T-helper 9 cell (primary cell): ENCODE results near the gene PAK1.

Experiments
- DNase-seq: peaks from one replicate; pipeline ENCODE4 v3.0.0-alpha.2; 2020

Gene PAK1

DNA sequence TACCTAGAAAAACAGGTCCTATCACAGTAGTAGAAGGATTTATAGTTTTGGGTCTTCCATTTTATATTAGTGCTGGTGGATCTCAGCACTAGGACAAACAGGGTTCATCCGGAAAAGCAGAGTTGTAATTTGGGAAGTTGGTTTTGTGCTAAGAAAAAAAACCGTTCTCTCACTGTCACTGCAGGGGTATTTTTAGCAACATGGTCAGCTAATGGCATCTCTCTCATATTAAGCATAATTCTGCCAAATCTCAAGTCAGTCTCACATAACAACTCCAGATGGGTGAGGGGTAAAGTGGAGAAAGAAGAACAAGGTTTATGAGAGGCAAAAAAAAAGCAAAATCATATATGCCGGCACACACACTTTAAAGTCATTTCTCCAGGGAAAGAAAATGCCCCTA lies 120.8 kb downstream of the PAK1 start:
- DNase-seq: no peak

DNA sequence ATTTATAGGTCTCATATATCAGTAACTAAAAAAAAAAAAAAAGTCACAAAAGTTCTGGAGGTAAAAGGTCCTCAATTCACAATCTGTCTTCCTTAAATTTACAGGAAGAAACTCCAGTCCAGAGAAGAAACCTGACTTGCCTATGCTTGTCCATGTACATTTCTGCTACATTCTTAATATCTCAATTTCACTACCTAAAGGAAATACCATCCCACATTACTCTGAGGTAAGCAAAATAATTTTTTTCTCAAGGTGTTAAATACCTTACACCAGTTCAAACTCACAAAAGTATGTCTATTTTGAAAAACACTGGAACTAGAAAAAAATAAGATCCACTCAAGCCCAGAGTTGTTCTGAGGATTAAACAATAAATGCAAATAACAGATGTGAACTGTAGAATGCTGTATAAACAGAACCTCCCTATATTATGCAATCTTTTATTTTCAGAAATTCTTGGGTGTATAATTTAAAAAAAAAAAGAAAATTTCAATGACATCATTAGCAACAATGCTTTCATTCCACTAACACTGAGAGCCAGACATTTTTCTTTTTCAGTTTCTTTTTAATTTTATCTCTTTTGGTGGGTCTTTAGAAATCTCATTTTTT lies 122.5 kb downstream of the PAK1 start:
- DNase-seq: no peak

DNA sequence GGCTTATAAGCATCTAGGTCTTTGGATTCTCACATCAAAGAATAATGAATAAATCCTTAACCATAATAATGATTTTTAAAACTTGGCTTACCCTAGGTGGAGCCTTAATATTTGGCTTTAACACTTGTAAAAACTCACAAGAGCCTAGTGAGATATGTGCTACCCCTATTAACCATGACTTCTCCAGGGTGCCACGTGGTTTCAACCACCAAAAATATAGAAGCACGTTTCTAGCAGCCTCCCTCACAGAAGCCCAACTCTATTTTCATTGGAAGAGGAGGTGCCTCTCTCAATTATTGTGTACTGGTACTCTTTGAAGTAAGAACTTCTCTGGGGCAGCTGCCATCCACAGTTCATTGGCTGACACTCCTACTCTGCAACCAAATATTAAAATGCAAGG lies 125.9 kb downstream of the PAK1 start:
- no peak for DNase-seq

DNA sequence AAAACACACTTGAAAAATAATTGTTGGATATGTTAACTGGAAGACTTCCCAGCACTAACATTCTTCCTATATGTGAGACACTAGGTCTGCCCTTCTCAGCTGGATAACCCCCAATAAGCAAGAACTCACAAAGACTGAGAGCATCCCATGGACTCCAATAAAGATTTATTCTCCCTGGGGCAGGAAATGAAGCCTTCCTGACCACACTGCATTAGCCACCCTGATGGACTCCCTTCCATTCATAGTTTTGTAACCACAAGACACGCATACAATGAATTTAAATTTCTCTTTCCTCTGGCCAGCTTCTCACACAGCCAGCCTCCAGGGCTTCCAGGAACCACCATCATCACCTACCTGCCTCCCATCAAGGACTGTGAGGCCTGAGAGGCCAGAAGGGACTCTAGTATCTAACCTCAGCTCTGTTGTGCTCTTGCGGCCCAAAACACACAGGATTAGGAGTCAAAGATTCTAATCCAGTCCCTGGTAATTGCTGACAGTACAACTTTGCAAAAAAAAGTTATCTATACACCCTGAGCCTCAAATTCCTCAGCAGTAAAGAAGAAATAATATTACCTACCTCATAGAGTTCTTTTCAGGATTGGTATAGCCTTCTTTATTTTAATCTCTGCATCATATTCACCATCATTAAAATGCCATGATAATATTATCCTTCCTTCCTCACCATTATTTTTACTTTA lies 126.8 kb downstream of the PAK1 start:
- no peak for DNase-seq

DNA sequence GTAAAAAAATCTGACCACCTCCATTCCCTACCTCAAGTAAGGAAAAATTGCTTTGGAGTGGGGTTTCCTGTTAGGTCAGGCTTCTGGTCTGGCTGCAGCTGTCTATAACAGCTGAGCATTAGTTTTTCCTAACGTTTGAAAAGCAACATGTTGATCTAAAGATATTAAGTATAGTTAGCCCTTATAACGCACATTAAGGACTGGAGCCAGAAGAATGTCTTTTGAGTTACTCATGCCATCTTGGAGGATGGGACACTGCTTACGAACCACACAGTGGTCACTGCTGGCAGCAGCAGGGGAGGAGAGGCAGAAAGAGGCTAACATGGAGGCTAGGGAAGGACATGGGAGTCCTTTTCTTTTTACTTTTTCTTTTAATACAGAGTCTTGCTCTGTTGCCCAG lies 128.3 kb downstream of the PAK1 start:
- DNase-seq: no peak

DNA sequence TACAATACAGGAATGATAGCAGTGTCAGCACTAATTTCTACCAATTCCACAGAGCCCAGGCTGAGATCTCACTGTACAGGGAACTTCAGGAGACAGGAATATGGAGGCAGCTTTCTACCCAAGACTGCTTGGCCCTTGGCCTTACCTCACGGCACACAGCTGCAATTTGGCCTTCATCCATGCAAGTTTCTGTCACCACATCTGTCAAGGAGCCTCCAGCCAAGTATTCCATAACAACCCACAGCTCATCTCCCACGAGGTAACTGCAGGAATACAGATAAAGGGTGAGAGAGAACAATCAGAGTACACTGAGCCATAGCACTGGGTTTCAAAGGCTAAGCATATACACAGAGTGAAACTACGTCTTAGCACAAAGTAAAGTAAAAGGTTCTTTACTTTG lies 133.4 kb downstream of the PAK1 start:
- no peak for DNase-seq

DNA sequence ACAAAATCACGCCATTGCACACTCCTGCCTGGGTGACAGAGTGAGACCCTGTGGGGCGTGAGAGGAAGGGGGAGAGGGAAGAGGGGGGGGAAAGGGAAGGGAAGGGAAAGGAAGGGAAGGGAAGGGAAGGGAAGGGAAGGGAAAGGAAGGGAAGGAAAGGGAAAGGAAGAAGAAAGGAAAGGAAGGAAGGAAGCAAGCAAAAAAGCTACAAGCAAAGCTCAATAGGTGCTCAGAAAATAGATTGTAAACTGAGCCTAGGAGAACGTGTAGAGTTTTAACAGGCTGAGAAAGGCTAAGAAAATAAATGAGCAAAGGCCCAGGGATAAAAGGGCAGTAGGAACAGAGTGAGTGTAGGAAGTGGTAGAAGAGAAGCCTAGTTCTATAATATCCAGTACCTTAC lies 141.6 kb downstream of the PAK1 start:
- no peak for DNase-seq

DNA sequence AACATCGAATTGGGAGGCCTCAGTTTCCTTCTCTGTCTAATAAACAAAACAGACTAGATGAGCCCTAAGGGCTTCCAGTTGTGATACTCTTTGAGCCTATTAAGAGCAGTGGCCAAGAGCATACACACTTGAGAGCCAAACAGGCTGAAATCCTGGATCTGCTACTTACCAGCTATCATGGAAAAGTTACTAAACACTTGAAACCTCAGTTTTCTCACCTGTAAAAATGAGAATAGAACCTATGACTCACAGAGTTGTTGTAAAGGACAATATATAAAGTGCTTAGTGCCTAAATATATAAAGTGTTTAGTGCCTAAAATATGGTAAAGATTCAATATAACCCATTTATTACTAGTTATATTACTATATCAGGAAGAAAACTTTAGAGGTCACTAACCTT lies 148.7 kb downstream of the PAK1 start:
- no peak for DNase-seq

DNA sequence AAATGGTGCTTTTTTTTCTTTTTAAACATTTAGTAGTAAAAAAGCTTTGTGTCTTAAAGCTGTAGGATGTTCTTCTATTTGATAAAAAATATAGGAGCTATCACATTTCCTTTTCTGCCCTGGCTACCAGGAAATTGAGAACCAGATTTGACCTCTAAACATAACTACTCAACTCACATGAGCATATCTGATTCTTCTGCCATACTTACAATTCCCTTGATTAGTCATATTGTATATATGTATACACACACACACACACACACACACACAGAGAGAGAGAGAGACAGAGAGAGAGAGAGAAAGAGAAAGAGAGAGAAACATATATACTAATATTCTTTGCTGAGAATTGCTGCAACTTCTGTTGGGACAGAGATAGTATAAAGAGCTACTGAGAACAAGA lies 149.4 kb downstream of the PAK1 start:
- no peak for DNase-seq

DNA sequence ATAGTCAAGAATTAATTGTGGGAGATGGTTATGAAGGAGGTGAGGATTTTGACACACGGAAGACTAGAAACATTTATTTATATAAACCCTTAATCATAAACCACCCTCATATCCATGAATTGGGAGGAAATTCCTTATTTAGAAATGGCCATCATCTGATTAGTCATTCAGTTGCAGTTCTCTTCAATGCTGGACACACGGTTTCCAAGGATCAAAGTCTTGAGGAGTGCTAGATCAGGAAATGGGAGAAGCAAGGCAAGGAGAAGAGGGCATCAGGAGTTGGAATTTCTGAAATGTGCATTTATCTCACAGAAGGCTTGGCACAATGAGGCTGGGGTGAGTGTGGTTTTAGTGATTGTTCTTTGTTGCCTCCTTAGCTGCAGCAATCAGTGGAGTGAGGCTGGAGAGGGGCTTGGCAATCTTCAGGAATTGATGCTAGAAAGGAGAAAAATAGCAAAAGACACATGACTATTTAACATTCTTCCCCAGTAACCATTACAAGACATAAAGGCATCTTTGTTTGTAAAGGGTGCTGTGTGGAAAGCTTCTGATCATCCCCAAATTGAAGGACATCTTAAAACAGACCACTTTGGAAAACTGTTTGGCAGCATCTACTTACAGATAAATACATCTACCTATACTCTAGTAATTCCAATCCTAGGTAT lies 150.8 kb downstream of the PAK1 start:
- no peak for DNase-seq

DNA sequence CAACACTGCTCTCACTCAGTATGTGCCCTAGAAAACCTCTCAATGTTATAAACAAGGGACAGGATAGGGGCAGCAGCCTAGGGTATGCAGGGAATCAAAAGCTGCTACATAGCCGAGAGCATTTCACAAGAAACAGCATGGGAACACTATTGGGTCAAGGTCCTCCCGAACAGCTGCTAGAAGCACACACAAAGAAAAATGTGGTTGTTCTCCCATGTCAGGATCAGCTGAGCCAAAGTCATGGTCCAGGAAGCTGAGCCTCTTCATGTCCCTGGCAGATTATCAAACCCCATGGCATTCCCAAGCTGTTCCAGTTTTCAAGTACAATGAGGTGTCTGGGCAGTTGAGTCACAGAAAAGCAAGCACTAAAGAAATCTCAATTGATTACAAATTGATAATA lies 151.4 kb downstream of the PAK1 start:
- DNase-seq: no peak

DNA sequence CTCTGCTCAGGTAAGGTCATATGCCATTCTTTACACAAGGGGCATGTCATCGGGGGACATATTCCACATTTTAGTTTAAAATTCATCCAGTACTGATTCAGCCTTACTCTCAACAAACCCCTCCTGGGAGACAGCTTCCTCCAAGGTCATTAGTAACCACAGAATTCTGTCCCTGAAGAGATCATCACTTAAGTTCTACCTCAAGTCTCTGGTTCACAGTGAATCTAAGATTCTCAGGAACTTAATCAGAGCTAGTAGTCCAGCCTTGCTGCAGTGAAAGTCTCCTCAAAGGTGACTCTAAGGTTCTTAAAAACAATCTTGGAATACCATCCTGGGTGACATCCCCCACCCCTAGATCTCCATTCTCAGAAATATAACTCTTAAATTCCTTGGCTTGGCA lies 153.5 kb downstream of the PAK1 start:
- DNase-seq: no peak

DNA sequence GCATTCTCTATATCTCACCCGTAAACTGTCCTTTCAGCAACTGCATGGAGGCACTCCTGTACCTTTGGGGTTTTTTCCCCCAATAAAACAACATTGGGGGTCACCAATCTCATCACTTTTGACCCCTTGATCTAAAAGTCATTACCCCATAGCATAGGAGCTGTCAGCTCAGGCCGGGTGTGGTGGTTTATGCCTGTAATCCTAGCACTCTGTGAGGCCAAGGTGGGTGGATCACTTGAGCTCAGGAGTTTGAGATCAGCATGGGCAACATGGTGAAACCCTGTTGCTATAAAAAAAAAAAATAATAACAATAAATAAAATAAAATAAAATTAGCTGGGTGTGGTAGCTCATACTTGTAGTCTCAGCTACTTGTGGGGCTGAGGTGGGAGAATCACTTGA lies 155.3 kb downstream of the PAK1 start:
- DNase-seq: no peak

DNA sequence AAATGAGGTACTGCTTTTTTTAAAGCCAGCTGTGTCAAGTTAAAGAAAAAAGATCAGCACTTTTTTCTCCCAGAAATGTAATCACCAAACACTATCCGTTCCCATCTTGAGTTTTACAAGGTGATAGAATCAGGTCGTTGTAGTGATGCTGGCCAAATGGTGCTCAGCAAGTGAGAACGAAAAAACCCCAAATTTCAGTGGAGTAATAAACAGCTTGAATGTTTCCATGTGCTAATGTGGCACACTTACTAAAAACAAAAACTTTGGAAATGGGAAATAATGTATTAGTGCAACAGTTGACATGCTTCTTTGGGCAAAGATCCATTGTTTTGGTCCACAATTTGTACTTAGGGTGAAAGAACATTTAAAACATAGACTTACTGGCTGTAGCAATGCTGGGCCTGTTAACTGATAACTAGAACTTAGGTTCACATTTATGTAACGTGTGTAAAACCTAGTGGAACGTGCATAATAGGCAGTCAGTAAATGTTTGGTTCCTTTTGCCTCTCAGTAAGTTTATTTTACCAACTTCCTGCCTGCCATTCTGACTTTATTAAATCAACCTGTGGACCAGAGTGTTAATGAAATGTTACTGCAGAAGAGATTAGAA lies 157.1 kb downstream of the PAK1 start:
- DNase-seq: no peak

DNA sequence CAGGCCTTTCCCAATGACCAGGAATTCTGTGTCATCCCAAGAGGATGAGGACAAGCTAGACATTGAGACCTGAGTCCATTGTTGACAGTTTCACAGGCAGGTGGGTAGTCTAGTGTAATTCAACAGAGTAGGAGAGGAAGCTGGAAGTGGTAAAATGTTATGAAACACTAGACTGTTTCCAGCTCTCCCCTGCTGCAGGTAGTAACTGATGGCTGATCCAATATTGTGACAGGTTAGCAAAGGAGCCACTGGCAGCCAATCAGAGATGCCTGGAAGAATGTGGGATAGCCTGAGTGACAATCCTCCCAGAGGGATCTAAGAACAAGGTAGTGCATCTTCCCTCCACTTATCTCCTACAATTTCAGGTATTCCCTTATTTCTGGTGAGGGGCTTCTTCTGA lies 161.8 kb downstream of the PAK1 start:
- DNase-seq: no peak

DNA sequence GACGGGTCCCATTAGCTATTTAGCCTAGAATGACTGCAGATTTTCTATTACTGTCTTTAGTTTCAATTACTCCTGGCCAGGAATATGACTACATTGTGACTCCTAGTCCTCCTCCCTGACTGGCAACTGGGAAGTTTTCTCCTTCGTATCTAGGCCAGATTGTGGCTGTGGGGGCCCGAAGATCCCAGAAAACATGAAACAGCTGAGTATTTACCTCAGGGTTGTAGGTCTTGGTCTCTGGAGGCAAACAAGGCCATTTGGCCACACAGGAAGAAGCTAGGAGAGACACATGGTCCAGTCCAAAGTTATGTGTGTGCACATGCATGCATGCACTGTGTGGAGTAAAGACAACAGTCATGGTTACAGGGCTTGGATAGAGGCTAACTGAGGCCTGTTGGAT lies 162.2 kb downstream of the PAK1 start:
- no peak for DNase-seq

DNA sequence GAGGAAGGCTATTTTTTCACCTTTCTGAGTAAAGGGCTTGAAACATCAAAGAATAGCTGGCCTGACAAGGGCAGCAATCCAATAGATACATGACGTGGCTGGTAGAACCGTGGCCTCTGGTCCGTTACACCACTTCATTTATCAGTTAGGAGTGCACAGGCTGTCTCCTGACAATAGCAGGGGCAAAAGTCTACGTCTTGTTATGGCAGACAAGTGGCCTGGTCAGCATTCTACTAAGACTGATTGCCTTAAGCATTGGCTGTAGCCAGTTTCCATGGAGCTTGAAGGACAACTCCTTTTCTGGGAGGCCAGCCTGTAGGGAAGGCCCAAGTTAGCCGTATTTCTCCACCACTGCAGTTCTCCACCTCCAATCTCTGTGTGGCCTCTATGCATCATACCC lies 163.2 kb downstream of the PAK1 start:
- DNase-seq: no peak

DNA sequence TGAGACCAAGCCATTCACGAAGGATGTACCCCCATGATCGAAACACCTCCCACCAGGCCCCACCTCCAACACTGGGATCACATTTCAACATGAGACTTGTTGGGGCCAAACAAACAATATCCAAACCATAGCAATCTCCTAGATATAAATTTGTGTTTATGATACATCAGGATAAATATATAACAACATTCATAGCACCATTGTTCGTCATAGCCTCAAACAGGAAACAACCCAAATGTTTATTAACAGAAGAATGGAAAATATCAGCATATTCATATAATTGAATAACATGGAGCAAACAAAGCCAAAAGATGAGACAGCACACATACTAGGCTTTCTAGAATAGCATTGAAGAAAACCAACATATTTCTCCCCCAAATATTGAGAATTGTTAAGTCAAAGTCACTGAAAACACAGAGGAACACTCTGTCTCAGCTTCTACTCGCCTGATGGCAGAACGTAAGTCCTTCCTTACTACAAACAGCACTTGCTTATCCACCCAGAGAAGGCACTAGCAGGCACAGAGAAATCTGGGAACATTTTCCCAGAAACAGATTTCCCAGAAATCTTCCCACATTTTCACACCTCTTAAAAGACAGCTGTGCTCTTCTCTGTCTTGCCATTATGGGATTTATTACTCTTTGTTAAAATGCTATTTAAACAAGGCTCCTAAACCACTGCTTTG lies 164.4 kb downstream of the PAK1 start:
- DNase-seq: no peak

DNA sequence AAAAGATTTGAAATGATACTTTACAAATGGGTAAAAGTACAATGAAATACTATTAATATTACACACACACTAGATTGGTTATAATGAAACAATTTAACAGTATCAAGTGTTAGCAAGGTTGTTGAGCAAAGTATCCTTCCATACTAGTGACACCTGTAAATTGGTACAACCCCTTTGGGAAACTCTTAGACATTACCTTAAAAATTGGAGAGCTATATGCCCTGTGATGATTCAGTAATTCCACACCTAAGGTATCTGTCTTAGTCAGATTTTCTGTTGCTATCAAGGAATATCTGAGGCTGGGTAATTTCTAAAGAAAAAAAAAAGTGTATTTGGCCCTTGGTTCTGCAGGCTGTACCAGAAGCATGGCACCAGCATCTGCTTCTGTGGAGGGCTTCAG lies 165.1 kb downstream of the PAK1 start:
- no peak for DNase-seq

DNA sequence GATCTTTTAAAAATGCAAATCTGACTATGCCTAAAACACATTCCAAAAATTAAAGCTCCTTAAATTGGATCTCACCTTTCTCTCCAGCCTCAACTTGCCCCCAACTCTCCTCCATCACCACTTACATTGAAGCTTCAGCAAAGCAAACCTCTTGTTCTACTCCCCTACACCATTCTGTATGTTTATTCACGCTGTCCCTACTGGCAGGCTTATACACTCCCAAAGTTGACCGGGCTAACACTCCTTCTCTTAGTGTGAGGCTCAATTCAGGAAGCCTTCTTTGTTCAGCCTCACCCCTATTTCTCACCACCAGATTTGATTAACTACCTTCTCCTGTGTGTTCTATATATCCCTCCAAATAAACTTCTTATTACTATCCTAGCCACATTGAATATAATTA lies 170.6 kb downstream of the PAK1 start:
- DNase-seq: no peak

DNA sequence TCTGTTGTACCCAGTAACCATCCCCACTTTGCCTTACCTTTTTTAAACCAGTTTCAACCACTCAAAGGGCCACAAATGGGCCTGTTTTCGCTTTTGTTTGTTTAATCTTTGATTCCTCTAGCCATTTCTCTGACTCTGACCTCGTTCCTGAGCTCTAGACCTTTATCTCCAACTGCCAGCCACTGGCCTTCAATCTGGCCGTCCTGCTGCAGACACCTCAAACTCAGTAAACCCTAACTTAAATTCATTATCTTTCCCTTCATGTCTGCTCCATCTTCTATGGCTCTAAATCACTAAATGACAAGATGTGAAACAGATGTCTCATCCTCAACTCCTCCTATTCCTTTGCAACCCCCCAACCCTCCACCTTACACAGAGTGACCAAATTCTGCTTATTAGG lies 171.1 kb downstream of the PAK1 start:
- no peak for DNase-seq

DNA sequence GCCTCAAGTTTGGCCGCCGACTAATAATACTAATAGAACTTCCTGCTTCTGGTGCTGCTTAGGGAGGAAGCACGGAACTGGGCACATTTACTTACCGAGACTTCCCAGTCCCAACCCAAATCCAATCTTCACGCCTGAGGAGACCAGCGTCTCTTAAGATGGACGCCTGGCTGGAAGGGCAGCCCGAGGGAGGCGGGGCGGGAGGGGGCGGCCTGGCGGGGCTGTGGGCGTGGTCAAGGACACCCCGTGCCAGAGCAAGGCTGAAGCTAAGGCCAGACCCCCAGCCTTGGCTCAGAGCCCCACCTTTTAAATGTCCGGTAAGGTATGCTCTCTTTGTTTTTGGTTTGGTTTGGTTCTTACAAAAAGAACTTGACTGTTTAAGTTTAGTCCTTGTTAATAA lies 172.4 kb downstream of the PAK1 start, which contains the start of gene GDPD4:
Gene GDPD4, minus strand, starts transcription at position 177 of the 400 bp plus-strand sequence. CDS start 16,549 bp downstream, outside the sequence.
- DNase-seq: no peak

DNA sequence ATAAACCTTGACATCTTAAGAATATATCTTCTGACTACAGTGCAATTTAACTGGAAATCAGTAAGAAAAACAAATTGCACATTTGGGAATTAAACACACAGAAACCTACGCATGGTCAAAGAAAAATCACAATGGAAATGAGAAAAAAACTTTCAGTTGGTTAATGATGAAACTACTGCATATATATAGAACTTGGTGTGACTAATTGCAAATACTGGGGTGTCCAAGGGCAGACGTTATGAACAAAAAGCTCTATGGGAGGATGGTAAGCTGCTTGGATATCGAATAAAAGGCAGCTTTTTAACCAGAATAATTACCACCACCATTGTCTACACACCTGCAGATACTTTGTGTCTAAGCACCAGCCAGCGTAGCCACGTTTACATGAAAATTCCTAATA lies 173.2 kb downstream of the PAK1 start:
- DNase-seq: no peak
